Measurements from ENCODE around the gene C3orf20. TPM values are rescaled to one million over a fixed set of nuclear protein-coding genes. Genes with fewer than 3 reads are reported as not detected.

C3orf20 gene
- total and polyA plus RNA-seq, 2 experiments from 2014 or later, result not detected

GRCh38 chr3:14680115-14680514 is 5.2 kb downstream of the C3orf20 start:
- H3K36me3 Mint-ChIP-seq (ENCODE audit: low read depth), result peaks cover 4% of the 10 kb centered on the region; the same call in 1 of the 3 replicates
- Histone ChIP-seq H3K4me2 (no peak overlapping the region), H3K9me2 (ENCODE audit: insufficient read depth) (no peaks in the 10 kb centered on the region), H3K27ac (ENCODE audit: low read depth) (no peak overlapping the region), H2AFZ (no peak overlapping the region), H3K36me3 (ENCODE audit: insufficient read depth) (no peaks in the 10 kb centered on the region), H4K20me1 (replicated peaks; ENCODE audit: insufficient read depth) (no peaks in the 10 kb centered on the region), H3K4me1 (ENCODE audit: insufficient read depth) (no peaks in the 10 kb centered on the region), H3F3A (replicated peaks; ENCODE audit: low read depth) (no peaks in the 10 kb centered on the region), H3K4me3 (no peak overlapping the region), H3K79me2 (replicated peaks; ENCODE audit: insufficient read depth) (no peaks in the 10 kb centered on the region), H3K27me3 (ENCODE audit: insufficient read depth) (no peaks in the 10 kb centered on the region)
- H3K4me3 Mint-ChIP-seq, result no peak overlapping the region
- ATAC-seq, result no peak
- TF ChIP-seq ZNF114 (CRISPR knock-in tag; IDR thresholded peaks at IDR 0.05) (no peak), ETS1 (IDR thresholded peaks at IDR 0.05) (no peak), JUNB (IDR thresholded peaks at IDR 0.05; ENCODE audit: unreplicated experiment) (no peak), POLR2AphosphoS5 (IDR thresholded peaks at IDR 0.05; ENCODE audit: low read depth) (no peak), CREB1 (CRISPR knock-in tag; IDR thresholded peaks at IDR 0.05; ENCODE audit: low read depth) (no peak), ZNF331 (CRISPR knock-in tag; IDR thresholded peaks at IDR 0.05; ENCODE audit: low read depth) (no peak), STAT1 (IDR thresholded peaks at IDR 0.05; ENCODE audit: unreplicated experiment) (no peak), REST (IDR thresholded peaks at IDR 0.05; ENCODE audit: unreplicated experiment) (no peak), EZH2phosphoT487 (IDR thresholded peaks at IDR 0.05; ENCODE audit: unreplicated experiment) (no peak), ZNF462 (CRISPR knock-in tag; IDR thresholded peaks at IDR 0.05) (no peak), EZH2 (IDR thresholded peaks at IDR 0.05; ENCODE audit: low read depth, unreplicated experiment) (no peak), CTCF (conservative IDR thresholded peaks at IDR 0.05; ENCODE audit: low read depth in 2 of 2) (no peak)
- H3K4me1 Mint-ChIP-seq, result no peaks in the 10 kb centered on the region
- peaks cover 15% of the 10 kb centered on the region for H3K9me3 Mint-ChIP-seq
- H3K27me3 Mint-ChIP-seq (ENCODE audit: insufficient read depth, low read depth, poor library complexity), result peaks cover 5% of the 10 kb centered on the region
- no peak overlapping the region for H3K27ac Mint-ChIP-seq
- DNase-seq (ENCODE audit: low spot score), result no peak
